NCI-H446 treated with DMSO at 0.1 percent for 48 hours (cell line): Measurements from ENCODE around the gene CILP2.

Experiments used
- DNase-seq: peaks from one replicate; lab custom pipeline; 2025; lab: John Stamatoyannopoulos, UW

Gene CILP2

DNA sequence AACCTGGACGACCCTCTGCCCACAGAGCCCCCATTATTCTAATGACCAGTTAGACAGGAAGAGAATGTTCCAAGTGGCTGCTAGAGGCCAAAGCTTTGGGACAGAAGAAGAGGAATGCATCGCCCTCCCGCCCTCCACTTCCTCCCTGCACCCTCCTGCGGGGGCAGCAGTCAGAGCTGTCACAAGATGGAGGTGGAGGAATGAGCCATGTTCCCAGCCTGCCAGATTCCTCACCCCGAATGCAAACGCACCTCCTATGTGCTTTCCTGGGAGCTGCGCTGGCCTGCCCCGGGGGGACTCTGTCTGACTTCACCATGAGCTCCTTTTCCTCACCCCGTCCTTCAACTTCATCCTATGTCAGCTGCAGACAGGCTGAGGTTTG lies 7.7 kb upstream of the CILP2 start:
- DNase-seq, result no peak

DNA sequence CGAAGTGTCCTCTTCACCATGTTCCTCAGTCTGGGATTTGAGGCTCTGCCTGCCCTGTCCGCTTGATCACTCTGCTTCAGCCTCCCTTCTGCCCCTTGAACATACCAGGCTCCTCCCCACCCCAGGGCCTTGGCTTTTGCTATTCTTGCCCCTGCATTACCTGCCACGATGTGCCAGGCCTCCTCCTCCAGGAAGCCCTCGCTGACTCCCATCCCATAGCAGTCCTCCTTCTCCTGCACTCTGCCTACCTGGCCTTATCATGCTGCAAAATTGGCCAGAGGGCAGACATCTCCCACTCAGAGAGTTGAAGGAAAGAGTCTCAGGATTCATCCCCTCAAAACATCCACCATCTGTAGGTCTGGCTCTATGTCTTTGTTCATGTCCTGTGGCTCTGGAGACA lies 7.2 kb upstream of the CILP2 start:
- DNase-seq, result no peak

DNA sequence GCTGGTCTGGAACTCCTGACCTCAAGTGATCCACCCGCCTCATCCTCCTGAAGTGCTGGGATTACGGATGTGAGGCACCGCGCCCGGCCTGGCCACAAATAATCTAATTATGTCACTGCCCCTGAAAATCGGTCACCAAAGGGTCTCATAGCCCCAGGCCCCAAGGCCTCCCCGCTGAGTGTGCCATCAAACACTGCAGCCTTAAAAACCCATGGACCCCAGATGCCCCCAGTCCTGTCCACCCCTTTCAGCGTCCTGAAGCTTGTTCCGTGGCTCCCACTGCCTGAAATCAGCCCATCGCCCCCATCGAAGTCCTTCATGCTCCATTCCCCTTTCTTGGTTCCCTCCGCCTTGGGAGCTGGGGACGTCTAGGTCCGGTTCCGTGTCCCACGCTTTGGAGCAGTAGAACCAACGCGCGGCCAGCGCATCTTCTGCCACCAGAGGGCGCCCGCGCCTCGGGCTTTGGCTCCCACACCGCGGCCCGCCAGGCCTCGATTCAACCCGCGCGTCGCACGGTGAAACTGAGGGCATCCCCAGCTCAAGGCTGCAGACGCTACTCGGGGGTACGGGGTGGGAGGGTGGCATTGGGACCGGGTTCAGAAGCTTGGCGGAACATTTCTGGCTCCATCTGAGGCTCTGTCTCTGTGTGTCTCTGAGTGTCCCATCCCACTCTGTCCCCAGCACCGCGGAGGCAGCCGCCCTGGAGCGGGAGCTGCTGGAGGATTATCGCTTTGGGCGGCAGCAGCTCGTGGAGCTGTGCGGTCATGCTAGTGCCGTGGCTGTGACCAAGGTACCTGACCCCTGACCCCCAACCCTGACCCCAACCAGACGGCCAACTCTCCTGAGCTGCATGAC lies 5.9 kb upstream of the CILP2 start:
- DNase-seq, result peak; percentile 31

- no peak for DNase-seq
Measured at GRCh38 chr19:19532806-19533701, 5.0 kb upstream of the CILP2 start.

DNA sequence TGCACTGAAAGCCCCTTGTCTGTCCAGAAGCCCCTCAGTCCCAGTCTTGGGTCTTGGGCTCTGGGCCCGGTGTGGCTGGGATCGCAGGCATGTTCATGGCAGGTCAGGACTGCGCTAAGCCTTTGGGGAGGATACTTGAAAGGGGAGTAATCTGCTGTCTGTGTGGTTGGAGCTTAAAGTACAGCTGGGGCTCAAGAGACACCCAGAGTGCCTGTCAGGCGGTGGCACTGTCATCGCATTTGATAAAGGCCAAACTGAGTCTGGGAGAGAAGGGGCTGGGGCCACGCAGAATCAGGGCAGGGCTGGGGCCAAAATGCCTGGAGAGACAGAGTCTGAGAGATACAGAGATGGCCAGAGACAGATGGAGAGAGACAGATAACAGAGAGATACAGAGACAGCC lies 4.2 kb upstream of the CILP2 start:
- no peak for DNase-seq

DNA sequence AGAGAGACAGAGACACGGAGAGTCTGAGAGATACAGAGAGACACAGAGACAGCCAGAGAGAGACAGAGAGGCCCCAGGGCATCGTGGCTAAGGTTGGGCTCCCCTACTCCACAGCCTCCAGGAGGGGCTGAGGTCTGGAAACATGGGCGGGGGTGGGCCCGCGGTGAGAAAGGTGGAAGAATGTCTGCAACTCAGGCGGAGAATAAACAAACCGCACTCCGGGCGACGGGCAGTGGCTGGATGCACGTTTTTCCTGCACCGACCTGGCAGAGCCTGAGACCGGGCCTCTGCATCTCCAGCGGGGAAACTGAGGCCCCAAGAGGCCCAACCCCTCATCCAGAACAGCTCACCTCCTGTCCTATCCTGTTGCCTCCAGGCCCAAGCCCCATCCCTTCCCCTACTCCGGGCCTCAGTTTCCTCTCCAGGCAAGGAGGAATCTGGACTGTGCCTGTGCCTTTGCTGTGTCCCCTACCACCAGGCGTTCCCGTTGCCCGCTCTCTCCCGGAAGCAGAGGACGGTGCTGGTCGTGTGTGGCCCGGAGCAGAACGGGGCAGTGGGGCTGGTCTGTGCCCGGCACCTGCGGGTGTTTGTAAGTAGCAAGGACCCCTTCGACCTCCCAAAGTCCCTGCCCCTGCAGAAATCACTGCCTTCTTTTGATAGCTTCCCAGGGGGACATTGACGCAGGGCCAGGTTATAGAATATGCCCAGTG lies 3.4 kb upstream of the CILP2 start:
- no peak for DNase-seq

DNA sequence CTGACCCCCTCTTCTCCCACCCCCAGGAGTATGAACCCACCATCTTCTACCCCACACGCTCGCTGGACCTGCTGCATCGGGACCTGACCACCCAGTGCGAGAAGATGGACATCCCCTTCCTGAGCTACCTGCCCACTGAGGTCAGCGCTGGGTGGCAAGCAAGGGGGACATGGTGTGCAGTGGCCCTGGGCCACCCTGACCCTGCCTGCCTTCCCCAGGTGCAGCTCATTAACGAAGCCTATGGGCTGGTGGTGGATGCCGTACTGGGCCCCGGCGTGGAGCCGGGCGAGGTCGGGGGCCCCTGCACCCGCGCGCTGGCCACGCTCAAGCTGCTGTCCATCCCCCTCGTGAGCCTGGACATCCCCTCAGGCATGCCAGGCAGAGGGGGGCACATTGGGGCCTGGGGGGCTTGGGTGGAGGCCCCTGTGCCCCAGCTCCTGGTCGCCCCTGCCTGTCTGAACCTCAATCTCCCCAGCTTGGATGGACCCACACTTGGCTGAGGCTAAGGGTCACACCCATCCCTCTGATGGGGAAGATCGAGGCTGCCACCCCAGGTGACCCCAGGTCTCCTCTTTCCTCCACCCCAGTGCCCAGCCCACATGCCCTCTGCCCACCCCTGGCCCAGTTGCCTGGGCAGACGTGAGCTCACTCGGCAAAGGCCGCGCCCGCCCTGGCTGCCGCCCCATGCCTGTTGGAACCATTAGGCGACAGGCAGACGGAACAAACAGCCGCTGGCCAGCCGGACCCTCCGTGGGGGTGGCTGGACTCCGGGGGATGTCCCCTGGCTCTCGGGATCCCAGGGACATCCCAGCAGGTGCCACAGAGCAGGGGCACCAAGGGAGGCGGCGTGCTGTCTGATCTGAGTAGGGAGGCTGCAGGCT lies 2.5 kb upstream of the CILP2 start:
- DNase-seq, result no peak

- DNase-seq, result no peak
Measured at GRCh38 chr19:19537075-19538048, 703 bp upstream of the CILP2 start.

GRCh38 chr19:19538785-19539166 lies 711 bp downstream of the CILP2 start:
- no peak for DNase-seq

- DNase-seq, result no peak
Measured at GRCh38 chr19:19539698-19540063, 1.6 kb downstream of the CILP2 start.

DNA sequence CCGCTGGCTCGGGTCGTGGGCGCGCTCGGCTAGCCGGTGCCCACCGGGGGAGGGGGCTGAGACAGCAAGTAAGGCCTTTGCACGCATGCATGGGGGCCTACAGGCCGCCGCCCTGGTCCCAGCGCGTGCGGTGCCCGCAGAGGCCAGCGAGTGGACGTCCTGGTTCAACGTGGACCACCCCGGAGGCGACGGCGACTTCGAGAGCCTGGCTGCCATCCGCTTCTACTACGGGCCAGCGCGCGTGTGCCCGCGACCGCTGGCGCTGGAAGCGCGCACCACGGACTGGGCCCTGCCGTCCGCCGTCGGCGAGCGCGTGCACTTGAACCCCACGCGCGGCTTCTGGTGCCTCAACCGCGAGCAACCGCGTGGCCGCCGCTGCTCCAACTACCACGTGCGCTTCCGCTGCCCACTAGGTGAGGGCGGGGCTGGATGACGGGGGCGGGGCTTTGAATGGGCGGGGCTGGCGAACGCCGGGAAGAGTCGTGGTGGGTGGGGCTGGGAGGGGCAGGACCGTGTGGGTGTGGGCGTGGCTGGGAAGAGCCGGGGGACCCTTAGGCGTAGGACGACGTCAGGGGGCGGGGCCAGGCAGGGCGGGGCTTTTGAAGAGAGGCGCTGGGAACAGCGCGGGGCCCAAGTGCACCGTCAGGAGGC lies 2.1 kb downstream of the CILP2 start:
- DNase-seq, result no peak

- DNase-seq, result no peak
Measured at GRCh38 chr19:19540715-19541515, 2.9 kb downstream of the CILP2 start.

DNA sequence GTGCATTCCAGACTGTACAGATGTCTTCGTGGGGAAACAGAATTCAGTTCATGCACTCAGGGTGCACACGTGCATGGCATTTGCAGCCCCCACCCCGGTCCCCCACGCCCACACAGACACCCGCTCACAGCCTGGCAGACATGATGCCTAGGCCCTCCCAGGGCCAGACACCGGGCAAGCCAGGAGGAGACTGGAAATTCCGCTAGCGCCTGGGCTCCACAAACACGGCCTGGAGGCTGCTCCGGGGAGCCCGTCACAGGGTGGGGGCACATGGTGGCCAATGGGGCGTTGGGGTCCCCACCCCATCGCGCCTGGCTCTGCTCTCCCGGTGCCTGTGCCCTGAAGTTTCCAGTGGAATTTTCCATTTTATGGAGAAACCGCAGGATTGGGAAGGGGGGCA lies 3.6 kb downstream of the CILP2 start:
- DNase-seq, result no peak

GRCh38 chr19:19542507-19542906 lies 4.4 kb downstream of the CILP2 start:
- no peak for DNase-seq

DNA sequence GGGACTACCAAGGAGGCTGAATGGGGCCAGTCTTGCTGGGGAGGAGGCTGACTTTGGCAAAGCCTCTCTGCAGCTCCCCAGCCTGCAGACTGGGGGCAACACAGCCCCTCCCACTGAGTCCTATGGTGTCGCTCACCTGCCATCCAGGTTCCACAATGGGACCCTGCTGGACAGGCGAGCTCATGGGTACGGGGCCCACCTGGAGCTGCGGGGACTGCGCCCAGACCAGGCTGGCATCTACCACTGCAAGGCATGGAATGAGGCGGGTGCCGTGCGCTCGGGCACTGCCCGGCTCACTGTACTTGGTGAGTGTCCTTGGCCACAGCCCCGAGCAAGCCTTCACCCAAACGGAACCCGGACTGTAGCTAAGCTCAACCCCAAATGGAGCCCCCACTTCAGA lies 5.0 kb downstream of the CILP2 start:
- no peak for DNase-seq

DNA sequence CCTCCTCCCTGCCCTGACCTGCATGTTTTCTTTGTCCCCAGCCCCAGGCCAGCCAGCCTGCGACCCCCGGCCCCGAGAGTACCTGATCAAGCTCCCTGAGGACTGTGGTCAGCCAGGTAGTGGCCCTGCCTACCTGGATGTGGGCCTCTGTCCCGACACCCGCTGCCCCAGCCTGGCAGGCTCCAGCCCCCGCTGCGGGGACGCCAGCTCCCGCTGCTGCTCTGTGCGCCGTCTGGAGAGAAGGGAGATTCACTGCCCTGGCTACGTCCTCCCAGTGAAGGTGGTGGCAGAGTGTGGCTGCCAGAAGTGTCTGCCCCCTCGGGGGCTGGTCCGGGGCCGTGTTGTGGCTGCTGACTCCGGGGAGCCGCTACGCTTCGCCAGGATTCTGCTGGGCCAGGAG lies 5.6 kb downstream of the CILP2 start:
- no peak for DNase-seq

DNA sequence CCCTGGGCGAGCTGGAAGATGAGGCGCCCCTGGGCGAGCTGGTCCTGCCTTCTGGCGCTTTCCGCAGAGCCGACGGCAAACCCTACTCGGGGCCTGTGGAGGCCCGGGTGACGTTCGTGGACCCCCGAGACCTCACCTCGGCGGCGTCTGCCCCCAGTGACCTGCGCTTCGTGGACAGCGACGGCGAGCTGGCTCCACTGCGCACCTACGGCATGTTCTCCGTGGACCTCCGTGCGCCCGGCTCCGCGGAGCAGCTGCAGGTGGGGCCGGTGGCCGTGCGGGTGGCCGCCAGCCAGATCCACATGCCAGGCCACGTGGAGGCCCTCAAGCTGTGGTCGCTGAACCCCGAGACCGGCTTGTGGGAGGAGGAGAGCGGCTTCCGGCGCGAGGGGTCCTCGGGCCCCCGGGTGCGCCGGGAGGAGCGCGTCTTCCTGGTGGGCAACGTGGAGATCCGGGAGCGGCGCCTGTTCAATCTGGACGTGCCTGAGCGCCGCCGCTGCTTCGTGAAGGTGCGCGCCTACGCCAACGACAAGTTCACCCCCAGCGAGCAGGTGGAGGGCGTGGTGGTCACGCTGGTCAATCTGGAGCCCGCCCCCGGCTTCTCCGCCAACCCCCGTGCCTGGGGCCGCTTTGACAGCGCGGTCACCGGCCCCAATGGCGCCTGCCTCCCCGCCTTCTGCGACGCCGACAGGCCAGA lies 6.3 kb downstream of the CILP2 start:
- DNase-seq, result no peak

DNA sequence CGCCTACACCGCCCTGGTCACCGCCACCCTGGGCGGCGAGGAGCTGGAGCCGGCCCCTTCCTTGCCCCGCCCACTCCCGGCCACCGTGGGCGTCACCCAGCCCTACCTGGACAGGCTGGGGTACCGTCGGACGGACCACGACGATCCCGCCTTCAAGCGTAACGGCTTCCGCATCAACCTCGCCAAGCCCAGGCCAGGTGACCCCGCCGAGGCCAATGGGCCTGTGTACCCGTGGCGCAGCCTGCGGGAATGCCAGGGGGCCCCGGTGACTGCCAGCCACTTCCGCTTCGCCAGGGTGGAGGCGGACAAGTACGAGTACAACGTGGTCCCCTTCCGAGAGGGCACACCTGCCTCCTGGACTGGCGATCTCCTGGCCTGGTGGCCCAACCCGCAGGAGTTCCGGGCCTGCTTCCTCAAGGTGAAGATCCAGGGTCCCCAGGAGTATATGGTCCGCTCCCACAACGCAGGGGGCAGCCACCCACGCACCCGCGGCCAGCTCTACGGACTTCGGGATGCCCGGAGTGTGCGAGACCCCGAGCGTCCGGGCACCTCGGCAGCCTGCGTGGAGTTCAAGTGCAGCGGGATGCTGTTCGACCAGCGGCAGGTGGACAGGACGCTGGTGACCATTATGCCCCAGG lies 7.0 kb downstream of the CILP2 start:
- DNase-seq, result no peak
